VCaP (cell line): Measurements from ENCODE around the gene FAM131B.

ENCODE experiments used
- H3K27ac ChIP-seq: fragments of 450-650 bp; 2 replicates; pipeline ENCODE4 v1.5.1; 2017
- TF ChIP-seq, protein P1 (sequence below): fragments of 450-650 bp; conservative IDR thresholded peaks from 2 replicates; pipeline ENCODE4 v1.5.1; 2017; ENCODE audit warnings: mild to moderate bottlenecking, moderate library complexity

The FAM131B gene

GRCh38 chr7:143331179-143331801 lies 31.2 kb downstream of the FAM131B start:
- TF ChIP-seq, protein P1, sequence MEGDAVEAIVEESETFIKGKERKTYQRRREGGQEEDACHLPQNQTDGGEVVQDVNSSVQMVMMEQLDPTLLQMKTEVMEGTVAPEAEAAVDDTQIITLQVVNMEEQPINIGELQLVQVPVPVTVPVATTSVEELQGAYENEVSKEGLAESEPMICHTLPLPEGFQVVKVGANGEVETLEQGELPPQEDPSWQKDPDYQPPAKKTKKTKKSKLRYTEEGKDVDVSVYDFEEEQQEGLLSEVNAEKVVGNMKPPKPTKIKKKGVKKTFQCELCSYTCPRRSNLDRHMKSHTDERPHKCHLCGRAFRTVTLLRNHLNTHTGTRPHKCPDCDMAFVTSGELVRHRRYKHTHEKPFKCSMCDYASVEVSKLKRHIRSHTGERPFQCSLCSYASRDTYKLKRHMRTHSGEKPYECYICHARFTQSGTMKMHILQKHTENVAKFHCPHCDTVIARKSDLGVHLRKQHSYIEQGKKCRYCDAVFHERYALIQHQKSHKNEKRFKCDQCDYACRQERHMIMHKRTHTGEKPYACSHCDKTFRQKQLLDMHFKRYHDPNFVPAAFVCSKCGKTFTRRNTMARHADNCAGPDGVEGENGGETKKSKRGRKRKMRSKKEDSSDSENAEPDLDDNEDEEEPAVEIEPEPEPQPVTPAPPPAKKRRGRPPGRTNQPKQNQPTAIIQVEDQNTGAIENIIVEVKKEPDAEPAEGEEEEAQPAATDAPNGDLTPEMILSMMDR = no peak
- H3K27ac ChIP-seq = no peak overlapping the region

- TF ChIP-seq, protein P1 = no peak
- H3K27ac ChIP-seq = no peak overlapping the region
Measured at GRCh38 chr7:143329471-143330170, 32.9 kb downstream of the FAM131B start.

- TF ChIP-seq, protein P1 = no peak
- H3K27ac ChIP-seq = peak overlapping the region; percentile 97; the same call in 1 of the 2 replicates
Measured at GRCh38 chr7:143327903-143328302, 34.6 kb downstream of the FAM131B start.

DNA sequence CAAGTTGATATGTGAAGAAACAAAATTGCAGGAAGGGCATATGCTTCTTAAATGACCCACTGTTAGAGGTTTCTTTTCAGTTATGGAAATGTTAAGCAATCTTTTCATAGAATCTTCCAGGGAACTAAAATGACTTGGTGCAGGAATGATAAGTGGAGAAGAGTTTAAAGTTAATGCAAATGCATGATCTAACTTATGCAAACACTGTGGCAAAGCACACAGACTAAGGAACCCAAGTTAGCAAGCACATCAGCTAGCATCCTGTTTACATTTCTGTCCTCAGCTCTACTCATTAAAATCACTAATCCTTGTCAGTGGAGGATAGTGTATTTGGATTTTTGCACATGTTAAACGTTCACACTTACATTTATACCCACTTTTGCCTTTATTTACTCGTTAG lies 37.3 kb downstream of the FAM131B start:
- peak overlapping the region; percentile 97 for H3K27ac ChIP-seq

GRCh38 chr7:143323653-143324052 lies 38.9 kb downstream of the FAM131B start:
- peak overlapping the region; percentile 97 for H3K27ac ChIP-seq
- TF ChIP-seq, protein P1 = no peak

More for the DNA sequence above, 37.3 kb downstream of the FAM131B start:
- TF ChIP-seq, protein P1 = no peak

DNA sequence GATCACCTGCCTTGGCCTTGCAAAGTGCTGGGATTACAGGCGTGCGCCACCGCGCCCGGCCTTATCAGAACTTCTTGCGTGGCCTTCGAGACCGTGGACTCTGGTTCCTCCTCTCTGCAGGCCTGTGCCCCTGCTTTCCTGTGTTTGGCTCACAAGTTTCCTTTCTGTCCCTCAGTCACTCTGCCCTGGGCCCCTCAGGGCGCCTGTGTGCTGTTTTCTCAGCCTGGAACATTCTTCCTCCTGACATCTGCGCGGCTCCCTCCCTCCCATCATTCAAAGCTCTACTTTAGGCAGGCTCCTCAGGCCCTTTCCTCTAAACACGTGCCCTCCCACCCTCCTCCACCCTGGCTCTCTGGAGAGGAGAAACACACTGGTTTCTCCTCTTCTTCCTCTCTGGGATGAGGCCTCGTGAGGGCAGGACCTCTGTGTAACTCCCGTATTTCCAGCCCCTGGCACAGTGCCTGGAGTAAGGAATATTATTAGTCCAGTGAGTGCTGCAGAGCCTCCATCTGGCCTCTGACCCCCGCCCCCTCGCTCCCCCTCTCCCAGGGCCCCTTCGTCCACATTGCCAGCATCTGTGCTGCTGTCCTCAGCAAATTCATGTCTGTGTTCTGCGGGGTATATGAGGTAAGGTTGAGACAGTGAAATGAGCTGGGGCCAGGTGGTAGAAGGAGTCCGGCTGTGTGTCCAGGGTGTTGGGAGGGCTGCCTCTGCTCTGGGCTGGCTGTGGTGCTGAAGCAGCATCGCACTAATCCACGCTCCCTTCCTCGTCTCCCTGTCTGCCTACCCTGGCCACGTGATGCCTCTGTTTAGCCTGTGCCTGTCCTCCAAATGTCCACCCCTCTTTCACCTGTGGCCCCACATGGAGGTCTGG lies 39.5 kb downstream of the FAM131B start:
- peak overlapping the region; percentile 97 for H3K27ac ChIP-seq
- TF ChIP-seq, protein P1 = no peak

GRCh38 chr7:143321734-143322133 lies 40.8 kb downstream of the FAM131B start:
- TF ChIP-seq, protein P1 = peak; percentile 13; the same call in 1 of the 2 replicates

More at GRCh38 chr7:143321734-143322133, 40.8 kb downstream of the FAM131B start:
- peak overlapping the region; percentile 97 for H3K27ac ChIP-seq
